HEK293T (cell line): ENCODE results near the gene EDA.

Experiments
- BHLHE40 ChIP-seq: fragments of 450-650 bp; IDR thresholded peaks from 2 replicates; pipeline ENCODE4 v1.6.1; 2016; ENCODE audit warnings: mild to moderate bottlenecking, moderate library complexity, borderline replicate concordance
- CTBP1 ChIP-seq: fragments of 450-650 bp; IDR thresholded peaks from 2 replicates; pipeline ENCODE4 v1.6.1; 2016; ENCODE audit warnings: borderline replicate concordance
- ELF4 ChIP-seq: fragments of 450-650 bp; IDR thresholded peaks from 2 replicates; pipeline ENCODE4 v1.6.1; 2017; ENCODE audit warnings: antibody characterized with exemption
- FOXK2 ChIP-seq: fragments of 450-650 bp; IDR thresholded peaks from 2 replicates; pipeline ENCODE4 v1.6.1; 2016; ENCODE audit warnings: mild to moderate bottlenecking
- FOXM1 ChIP-seq: fragments of 450-650 bp; IDR thresholded peaks from 2 replicates; pipeline ENCODE4 v1.6.1; 2017; ENCODE audit warnings: mild to moderate bottlenecking, borderline replicate concordance
- HDGF ChIP-seq: fragments of 450-650 bp; IDR thresholded peaks from 2 replicates; pipeline ENCODE4 v1.6.1; 2017; ENCODE audit warnings: antibody characterized with exemption, borderline replicate concordance
- LEF1 ChIP-seq: fragments of 450-650 bp; IDR thresholded peaks from 2 replicates; pipeline ENCODE4 v1.6.1; 2017; ENCODE audit warnings: mild to moderate bottlenecking, borderline replicate concordance
- NFRKB ChIP-seq: fragments of 450-650 bp; IDR thresholded peaks from 2 replicates; pipeline ENCODE4 v1.6.1; 2016; ENCODE audit warnings: mild to moderate bottlenecking, moderate library complexity
- SP1 ChIP-seq: fragments of 450-650 bp; IDR thresholded peaks from 2 replicates; pipeline ENCODE4 v1.6.1; 2017
- SUZ12 ChIP-seq: fragments of 450-650 bp; IDR thresholded peaks from 2 replicates; pipeline ENCODE4 v1.6.1; 2016; ENCODE audit warnings: mild to moderate bottlenecking
- TARDBP ChIP-seq: fragments of 450-650 bp; IDR thresholded peaks from 2 replicates; pipeline ENCODE4 v1.6.1; 2016
- ZNF384 ChIP-seq: fragments of 450-650 bp; IDR thresholded peaks from 2 replicates; pipeline ENCODE4 v1.6.1; 2016

DNA sequence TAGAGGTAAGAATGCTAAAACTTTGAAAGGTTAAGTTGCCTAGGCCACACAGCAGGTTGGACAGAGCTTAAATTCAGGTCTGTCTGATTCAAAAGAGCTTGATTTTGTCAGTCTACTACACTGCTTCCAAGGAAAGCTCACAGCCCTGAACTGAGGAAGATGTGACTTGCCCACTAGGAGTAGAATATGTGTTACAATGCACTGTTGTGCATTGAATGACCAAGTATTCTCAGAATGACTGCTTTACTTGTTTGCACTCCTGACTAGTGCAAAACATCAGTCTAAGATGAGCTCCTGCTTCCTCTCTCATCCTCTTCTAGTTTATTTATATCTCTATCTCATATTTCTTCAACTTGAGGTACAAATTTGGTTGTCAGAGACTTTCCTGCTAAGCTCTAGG is 377.6 kb downstream of the EDA start:
- TF ChIP-seq ELF4 (no peak), SP1 (no peak), FOXK2 (no peak), ZNF384 (no peak), SUZ12 (no peak), NFRKB (no peak), FOXM1 (no peak), TARDBP (no peak), HDGF (no peak), LEF1 (no peak), CTBP1 (no peak), BHLHE40 (no peak)
